HG03095 (cell line): ENCODE measurements around the gene FXYD6.
"Not testable (repeated sequence)": the region's sequence is repeated elsewhere in the genome, so short reads cannot be mapped to it uniquely, and the experiment has no call there.

ENCODE experiments used
- ATAC-seq: cut with Tn5 transposase; IDR thresholded peaks from one replicate; pipeline ENCODE4 v1.9.1; 2021; ENCODE audit warnings: moderate library complexity; ENCODE audit not compliant: unreplicated experiment

The FXYD6 gene

GRCh38 chr11:117876341-117877119, at the start of gene FXYD6:
FXYD6 (minus strand) TSS chr11:117876658; CDS start chr11:117842776, 33,882 bp downstream.
- ATAC-seq: no peak

- not testable (repeated sequence) for ATAC-seq
Measured at GRCh38 chr11:117926166-117926565, 49.7 kb upstream of the FXYD6 start.

- no peak for ATAC-seq
Measured at GRCh38 chr11:117925198-117925925, 48.9 kb upstream of the FXYD6 start.

GRCh38 chr11:117924631-117925170, 48.2 kb upstream of the FXYD6 start:
- no peak for ATAC-seq

GRCh38 chr11:117923773-117924172, 47.3 kb upstream of the FXYD6 start:
- no peak for ATAC-seq

- no peak for ATAC-seq
Measured at GRCh38 chr11:117923275-117923674, 46.8 kb upstream of the FXYD6 start.

- no peak for ATAC-seq
Measured at GRCh38 chr11:117921893-117922292, 45.4 kb upstream of the FXYD6 start.

- ATAC-seq: no peak
Measured at GRCh38 chr11:117921456-117921855, 45.0 kb upstream of the FXYD6 start.

GRCh38 chr11:117919781-117920221, 43.3 kb upstream of the FXYD6 start:
- no peak for ATAC-seq

- ATAC-seq: no peak
Measured at GRCh38 chr11:117919341-117919740, 42.9 kb upstream of the FXYD6 start.

GRCh38 chr11:117918366-117919255, 42.2 kb upstream of the FXYD6 start:
- no peak for ATAC-seq

- ATAC-seq: no peak
Measured at GRCh38 chr11:117917591-117918151, 41.2 kb upstream of the FXYD6 start.

GRCh38 chr11:117916956-117917355, 40.5 kb upstream of the FXYD6 start:
- no peak for ATAC-seq

- no peak for ATAC-seq
Measured at GRCh38 chr11:117915672-117916235, 39.3 kb upstream of the FXYD6 start.

- ATAC-seq: no peak
Measured at GRCh38 chr11:117914991-117915618, 38.6 kb upstream of the FXYD6 start.

- no peak for ATAC-seq
Measured at GRCh38 chr11:117914398-117914761, 37.9 kb upstream of the FXYD6 start.

GRCh38 chr11:117913736-117914397, 37.4 kb upstream of the FXYD6 start:
- no peak for ATAC-seq

GRCh38 chr11:117912497-117912896, 36.0 kb upstream of the FXYD6 start:
- no peak for ATAC-seq

GRCh38 chr11:117911694-117912093, 35.2 kb upstream of the FXYD6 start:
- ATAC-seq: no peak
